GM04504 (cell line): Measurements from ENCODE around the gene SLC19A1.
A peak's percentile ranks its signal among the peaks of the same experiment; 100 is the strongest.

Experiments
- DNase-seq: peaks from one replicate; pipeline ENCODE4 v3.0.0-alpha.2; 2012; ENCODE audit warnings: low read depth

SLC19A1 gene

GRCh38 chr21:45542242-45542666 is at the start of gene SLC19A1:
TSS of gene SLC19A1 (minus strand) at chr21:45542440. CDS start at chr21:45537959, 4,481 bp downstream.
- peak; percentile 24 for DNase-seq

GRCh38 chr21:45591619-45592207 is 49.5 kb upstream of the SLC19A1 start:
- DNase-seq: no peak

- DNase-seq: no peak
Measured at GRCh38 chr21:45590726-45591618, 48.7 kb upstream of the SLC19A1 start.

- DNase-seq: no peak
Measured at GRCh38 chr21:45590246-45590725, 48.0 kb upstream of the SLC19A1 start.

DNA sequence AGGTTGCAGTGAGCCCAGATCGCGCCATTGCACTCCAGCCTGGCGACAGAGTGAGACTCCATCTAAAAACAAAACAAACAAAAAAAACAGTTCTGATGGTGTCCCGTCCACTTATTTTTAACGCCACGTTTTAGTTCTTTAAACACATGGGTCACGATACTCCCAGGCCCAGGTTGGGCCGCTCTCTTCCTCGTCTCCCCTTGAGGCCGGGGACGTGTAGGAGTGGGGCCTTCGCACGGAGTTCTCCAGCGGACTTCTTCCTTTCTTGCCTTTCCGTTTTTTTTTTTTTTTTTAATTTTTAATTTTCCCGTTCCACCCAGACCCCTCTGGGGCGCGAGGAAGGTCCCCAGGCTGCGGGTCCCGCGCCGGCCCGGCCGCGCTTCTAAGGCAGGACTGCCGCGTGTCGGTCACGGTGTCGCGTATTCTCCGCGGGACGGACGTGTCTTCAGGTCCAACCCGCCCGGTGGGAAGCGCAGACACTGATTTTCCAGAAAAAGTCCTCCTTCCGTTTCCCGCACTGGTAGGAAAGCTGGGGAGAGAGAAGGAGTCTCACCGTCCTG is 47.5 kb upstream of the SLC19A1 start:
- DNase-seq: no peak

DNA sequence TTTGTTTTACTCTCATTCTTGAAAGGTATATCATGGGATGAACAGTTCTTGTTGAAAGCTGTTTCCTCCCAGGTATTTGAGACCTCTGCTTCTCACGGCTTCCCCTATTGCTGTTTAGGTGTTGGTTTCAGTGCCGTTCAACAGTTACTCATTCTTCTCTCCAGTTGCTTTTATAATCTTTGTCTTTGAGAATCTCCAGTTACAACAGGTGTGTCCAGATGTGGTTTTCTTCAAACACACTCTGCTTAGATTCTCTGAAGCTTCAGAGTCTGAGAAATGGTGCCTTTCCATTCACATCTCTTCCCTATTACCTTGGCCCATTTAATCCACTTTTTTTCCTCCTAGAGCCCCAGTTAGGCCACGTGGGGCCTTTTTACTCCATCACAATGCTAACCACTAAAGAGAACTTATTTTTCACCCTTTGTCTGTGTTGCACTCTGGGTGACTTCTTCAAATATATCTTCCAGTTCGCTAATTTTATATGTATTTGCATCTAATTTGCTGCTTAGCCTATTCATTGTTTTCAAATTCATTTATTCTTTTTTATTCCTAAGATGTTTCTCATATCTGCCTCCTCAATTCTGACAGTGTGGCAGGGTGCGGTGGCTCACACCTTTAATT is 46.7 kb upstream of the SLC19A1 start:
- DNase-seq: no peak

GRCh38 chr21:45588086-45588825 is 46.0 kb upstream of the SLC19A1 start:
- no peak for DNase-seq

DNA sequence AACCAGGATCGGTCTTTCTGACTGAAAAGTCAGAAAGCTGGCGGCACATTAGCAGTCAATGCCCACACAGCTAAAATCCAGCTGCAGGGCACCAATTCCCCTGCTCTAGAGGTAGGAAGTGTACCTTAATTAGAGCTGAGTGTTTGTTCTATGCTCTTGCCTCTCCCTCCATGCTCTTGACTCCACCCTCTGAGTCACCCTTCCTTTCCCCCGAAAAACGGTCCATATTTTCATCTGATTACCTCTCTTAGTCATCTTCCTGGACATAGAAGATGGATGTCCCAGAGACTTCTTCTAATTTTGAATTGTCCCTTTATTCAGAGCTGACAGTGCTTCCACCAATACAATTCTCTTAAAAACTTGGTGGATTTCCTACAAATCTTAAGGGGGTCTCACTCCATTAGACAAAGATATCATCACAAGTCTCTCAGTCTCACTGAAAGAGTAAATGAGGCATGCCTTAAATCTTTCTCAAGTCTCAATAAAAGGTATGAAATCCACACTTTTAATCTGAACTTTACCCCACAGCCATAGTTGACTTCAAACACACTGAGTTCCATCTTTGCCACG is 44.1 kb upstream of the SLC19A1 start:
- no peak for DNase-seq

DNA sequence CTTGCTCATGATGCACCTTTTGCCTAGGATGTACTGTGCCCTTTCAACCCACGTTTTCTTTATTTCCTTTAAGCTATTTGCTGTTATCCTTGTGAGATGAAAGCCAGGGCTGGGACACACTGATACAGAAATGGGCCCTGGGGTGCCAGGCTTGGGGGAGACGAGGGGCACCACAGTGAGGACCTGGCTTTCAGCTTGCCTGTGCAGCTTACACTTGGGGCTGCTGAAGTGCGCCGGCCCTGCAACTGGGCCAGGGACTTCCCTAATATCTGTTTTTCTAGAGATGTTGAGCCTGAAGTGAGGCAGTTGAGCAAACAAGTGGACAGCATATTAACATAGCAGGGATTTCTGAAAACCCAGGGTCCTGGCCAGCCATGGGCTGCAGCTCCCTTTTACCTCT is 42.5 kb upstream of the SLC19A1 start:
- DNase-seq: no peak

- DNase-seq: no peak
Measured at GRCh38 chr21:45583831-45584509, 41.7 kb upstream of the SLC19A1 start.

DNA sequence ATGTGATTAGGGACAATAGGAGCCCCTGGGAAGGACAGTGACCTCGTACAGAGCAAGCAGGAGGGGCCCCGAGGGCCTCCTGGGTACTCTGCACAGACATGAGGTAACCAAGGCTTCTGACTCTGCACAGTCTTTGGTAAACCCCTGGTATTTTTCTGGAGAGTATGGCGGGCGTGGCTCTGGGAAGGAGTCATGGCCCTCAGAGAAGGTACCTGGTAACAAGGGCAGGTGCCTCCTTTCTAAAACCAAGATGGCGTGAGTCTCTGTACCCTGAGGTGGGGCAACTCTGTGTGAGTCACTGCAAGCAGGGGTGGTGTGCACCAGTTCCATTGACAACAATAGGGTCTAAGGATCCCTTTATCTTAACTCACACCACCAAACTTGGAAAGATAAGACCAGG is 39.9 kb upstream of the SLC19A1 start:
- DNase-seq: no peak

GRCh38 chr21:45581322-45581712 is 39.1 kb upstream of the SLC19A1 start:
- no peak for DNase-seq

- DNase-seq: no peak
Measured at GRCh38 chr21:45580576-45581321, 38.5 kb upstream of the SLC19A1 start.

- DNase-seq: no peak
Measured at GRCh38 chr21:45580181-45580575, 37.9 kb upstream of the SLC19A1 start.

DNA sequence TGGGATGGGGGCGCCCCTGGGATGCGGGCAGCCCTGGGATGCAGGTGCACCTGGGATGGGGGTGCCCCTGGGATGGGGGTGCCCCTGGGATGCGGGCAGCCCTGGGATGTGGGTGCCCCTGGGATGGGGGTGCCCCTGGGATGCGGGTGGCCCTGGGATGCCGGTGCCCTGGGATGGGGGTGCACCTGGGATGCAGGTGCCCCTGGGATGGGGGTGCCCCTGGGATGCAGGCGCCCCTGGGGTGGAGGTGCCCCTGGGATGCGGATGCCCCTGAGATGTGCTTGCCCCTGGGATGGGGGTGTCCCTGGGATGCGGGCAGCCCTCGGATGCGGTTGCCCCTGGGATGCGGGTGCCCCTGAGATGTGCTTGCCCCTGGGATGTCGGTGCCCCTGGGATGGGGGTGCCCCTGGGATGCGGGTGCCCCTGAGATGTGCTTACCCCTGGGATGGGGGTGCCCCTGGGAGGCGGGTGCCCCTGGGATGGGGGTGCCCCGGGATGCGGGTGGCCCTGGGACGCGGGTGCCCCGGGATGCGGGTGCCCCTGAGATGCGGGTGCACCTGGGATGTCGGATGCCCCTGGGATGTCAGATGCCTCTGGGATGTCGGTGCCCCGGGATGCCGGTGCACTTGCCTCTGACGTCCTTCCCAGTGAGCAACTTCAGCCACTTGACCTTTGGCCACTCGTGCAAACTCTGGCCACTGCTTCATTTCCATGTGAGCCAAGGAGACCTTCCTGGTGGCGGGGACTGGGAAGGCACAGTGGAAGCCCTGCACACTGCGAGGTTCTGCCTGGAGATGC is 37.3 kb upstream of the SLC19A1 start:
- DNase-seq: no peak

DNA sequence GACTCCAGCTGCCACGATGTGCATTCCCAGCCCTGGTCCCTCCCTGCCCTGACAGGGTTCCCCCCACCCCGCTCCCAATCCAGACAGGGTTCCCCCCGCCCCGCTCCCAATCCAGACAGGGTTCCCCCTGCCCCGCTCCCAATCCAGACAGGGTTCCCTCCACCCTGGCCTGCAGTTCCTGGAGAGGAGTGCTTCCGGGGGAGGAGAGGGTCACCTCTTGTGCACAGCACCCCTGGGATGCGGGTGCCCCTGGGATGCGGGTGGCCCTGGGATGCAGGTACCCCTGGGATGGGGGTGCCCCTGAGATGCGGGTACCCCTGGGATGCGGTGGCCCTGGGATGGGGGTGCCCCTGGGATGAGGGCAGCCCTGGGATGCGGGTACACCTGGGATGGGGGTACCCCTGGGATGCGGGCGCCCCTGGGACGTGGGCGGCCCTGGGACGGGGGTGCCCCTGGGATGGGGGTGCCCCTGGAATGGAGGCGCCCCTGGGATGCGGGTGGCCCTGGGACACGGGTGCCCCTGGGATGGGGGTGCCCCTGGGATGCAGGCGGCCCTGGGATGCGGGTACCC is 36.7 kb upstream of the SLC19A1 start:
- DNase-seq: no peak

DNA sequence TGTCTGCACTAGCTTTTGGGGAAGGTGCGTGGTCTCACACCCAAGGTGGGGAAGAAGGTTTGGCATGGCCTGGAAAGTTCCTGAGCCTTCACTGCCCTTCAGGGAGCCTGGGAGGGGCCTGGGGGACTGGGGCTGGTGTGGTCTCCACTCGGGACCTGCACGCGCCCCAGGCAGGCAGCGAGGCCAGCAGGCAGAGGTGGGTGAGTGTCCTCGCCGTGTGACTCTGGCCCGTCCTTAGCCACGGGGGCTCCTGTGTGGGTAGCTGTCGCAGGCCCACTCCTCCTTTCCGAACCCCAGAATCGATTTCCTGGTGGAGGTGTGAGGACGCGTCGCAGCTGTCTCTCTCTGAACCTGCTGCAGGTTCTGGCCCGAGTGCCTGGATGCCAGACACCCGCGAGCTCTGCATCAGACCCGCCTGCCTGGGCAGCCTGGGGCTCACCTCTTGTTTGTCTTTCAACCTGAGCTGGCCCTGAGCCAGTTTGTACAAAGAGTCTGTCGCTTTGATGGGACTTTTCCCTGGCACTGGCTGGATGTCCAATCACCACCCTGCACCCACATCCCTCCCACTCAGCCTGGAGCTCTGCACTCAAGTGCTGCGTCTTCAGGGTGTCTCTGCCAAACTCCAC is 36.0 kb upstream of the SLC19A1 start:
- no peak for DNase-seq

- DNase-seq: no peak
Measured at GRCh38 chr21:45577801-45578175, 35.5 kb upstream of the SLC19A1 start.
